GM12874 (cell line): Measurements from ENCODE around the gene PHF19.

Experiments used
- CTCF ChIP-seq: IDR thresholded peaks from 2 replicates; pipeline ENCODE4 v1.5.1; 2011; ENCODE audit warnings: low read depth, mild to moderate bottlenecking, control low read depth, low read length, moderate library complexity; ENCODE audit not compliant: insufficient read depth

Gene PHF19

GRCh38 chr9:120872791-120873502, 4.0 kb downstream of the PHF19 start:
- TF ChIP-seq CTCF = no peak

- TF ChIP-seq CTCF = no peak
Observed at GRCh38 chr9:120870206-120870605, 6.8 kb downstream of the PHF19 start.

GRCh38 chr9:120869726-120870125, 7.3 kb downstream of the PHF19 start:
- no peak for TF ChIP-seq CTCF

- no peak for TF ChIP-seq CTCF
Observed at GRCh38 chr9:120869360-120869687, 7.7 kb downstream of the PHF19 start.

GRCh38 chr9:120868676-120869359, 8.2 kb downstream of the PHF19 start:
- peak; percentile 72 for TF ChIP-seq CTCF

GRCh38 chr9:120868339-120868675, 8.7 kb downstream of the PHF19 start:
- TF ChIP-seq CTCF = no peak

- no peak for TF ChIP-seq CTCF
Observed at GRCh38 chr9:120867676-120868338, 9.2 kb downstream of the PHF19 start.
